HG02943 (cell line): ENCODE measurements around the gene DHRS3.
"Not testable (repeated sequence)": the region's sequence is repeated elsewhere in the genome, so short reads cannot be mapped to it uniquely, and the experiment has no call there.

Experiments used
- ATAC-seq: cut with Tn5 transposase; IDR thresholded peaks from one replicate; pipeline ENCODE4 v1.9.1; 2021; ENCODE audit warnings: mild to moderate bottlenecking, low read depth, moderate library complexity; ENCODE audit not compliant: unreplicated experiment

Gene DHRS3

GRCh38 chr1:12542616-12543592 lies 75.1 kb downstream of the DHRS3 start:
- no peak for ATAC-seq

GRCh38 chr1:12542138-12542465 lies 75.9 kb downstream of the DHRS3 start:
- ATAC-seq, result no peak

GRCh38 chr1:12541274-12542137 lies 76.5 kb downstream of the DHRS3 start:
- ATAC-seq, result no peak

- no peak for ATAC-seq
Observed at GRCh38 chr1:12540580-12541273, 77.3 kb downstream of the DHRS3 start.

- ATAC-seq, result no peak
Observed at GRCh38 chr1:12539705-12540579, 78.1 kb downstream of the DHRS3 start.

- ATAC-seq, result no peak
Observed at GRCh38 chr1:12539320-12539704, 78.7 kb downstream of the DHRS3 start.

- not testable (repeated sequence) for ATAC-seq
Observed at GRCh38 chr1:12538536-12538935, 79.5 kb downstream of the DHRS3 start.

- no peak for ATAC-seq
Observed at GRCh38 chr1:12537906-12538461, 80.0 kb downstream of the DHRS3 start.

GRCh38 chr1:12537294-12537693 lies 80.7 kb downstream of the DHRS3 start:
- ATAC-seq, result no peak

GRCh38 chr1:12536023-12536639 lies 81.9 kb downstream of the DHRS3 start:
- no peak for ATAC-seq

- ATAC-seq, result no peak
Observed at GRCh38 chr1:12532405-12533315, 85.3 kb downstream of the DHRS3 start.

- no peak for ATAC-seq
Observed at GRCh38 chr1:12531179-12531499, 86.9 kb downstream of the DHRS3 start.

- ATAC-seq, result no peak
Observed at GRCh38 chr1:12530462-12531178, 87.4 kb downstream of the DHRS3 start.

GRCh38 chr1:12529640-12530174 lies 88.3 kb downstream of the DHRS3 start:
- ATAC-seq, result no peak

- ATAC-seq, result no peak
Observed at GRCh38 chr1:12528021-12528852, 89.8 kb downstream of the DHRS3 start.

- ATAC-seq, result no peak
Observed at GRCh38 chr1:12527564-12527963, 90.4 kb downstream of the DHRS3 start.
